Right atrium auricular region (tissue), 2 donors: ENCODE results near the gene SLC2A4RG. TPM values are rescaled to one million over a fixed set of nuclear protein-coding genes. Genes with fewer than 3 reads are reported as not detected.

ENCODE experiments used
- DNase-seq: peaks from one replicate; pipeline ENCODE4 v3.0.0-alpha.2; 2019; ENCODE audit warnings: low spot score
- H3K27ac ChIP-seq, 2 donors: fragments of 200-600 bp; sonication (generic); 1 replicate in 1 of 2; 2 replicates in 1 of 2; pipeline ENCODE4 v1.5.1; 2016 to 2019
- H3K27me3 ChIP-seq, 2 donors: fragments of 200-600 bp; sonication (generic); one replicate each; pipeline versions ENCODE4 v1.5.1 to v1.6.0; 2017 to 2019
- H3K36me3 ChIP-seq: fragments of 200-600 bp; sonication (generic); one replicate; pipeline ENCODE4 v1.5.1; 2016
- H3K4me1 ChIP-seq, 2 donors: fragments of 200-600 bp; sonication (generic); one replicate each; pipeline versions ENCODE4 v1.5.1 to v1.6.0; 2017 to 2019
- H3K4me3 ChIP-seq, 2 donors: fragments of 200-600 bp; sonication (generic); 1 replicate in 1 of 2; 2 replicates in 1 of 2; pipeline ENCODE4 v1.5.1; 2017 to 2019; ENCODE audit warnings: mild to moderate bottlenecking in 1 of 2, moderate library complexity in 1 of 2
- H3K9me3 ChIP-seq, 2 donors: fragments of 200-600 bp; sonication (generic); one replicate each; pipeline ENCODE4 v1.5.1; 2019
- CTCF ChIP-seq, 2 donors: fragments of 200-600 bp; sonication (generic); IDR thresholded peaks; one replicate each; pipeline ENCODE4 v1.5.1; 2019; ENCODE audit warnings: antibody characterized with exemption in 2 of 2
- total RNA-seq, 2 donors: library from RNA; depleted of rRNA; stranded (reverse); fragments of >200 nt; gene quantifications; one replicate each; pipeline ENCODE4 v1.1.0, GENCODE V29; 2016

SLC2A4RG gene
- total RNA-seq, 2 donors from 2014 or later: 30.1 to 30.7 TPM

GRCh38 chr20:63789836-63790571 lies 50.4 kb downstream of the SLC2A4RG start:
- H3K27me3 ChIP-seq: no peaks in the 10 kb centered on the region
- H3K27ac ChIP-seq: peak overlapping the region in 1 of 2 donors; percentile 86
- H3K4me3 ChIP-seq: no peak overlapping the region
- DNase-seq: no peak
- TF ChIP-seq CTCF (IDR thresholded peaks at IDR 0.05): no peak
- no peaks in the 10 kb centered on the region for H3K9me3 ChIP-seq
- peaks cover 17% of the 10 kb centered on the region for H3K36me3 ChIP-seq
- peaks cover 0 to 54% of the 10 kb centered on the region in 2 donors for H3K4me1 ChIP-seq

GRCh38 chr20:63790572-63791168 lies 51.1 kb downstream of the SLC2A4RG start:
- Histone ChIP-seq H3K36me3 (peaks cover 17% of the 10 kb centered on the region), H3K4me1 (peaks cover 0 to 54% of the 10 kb centered on the region in 2 donors), H3K27ac (no peak overlapping the region), H3K4me3 (no peak overlapping the region), H3K9me3 (no peaks in the 10 kb centered on the region), H3K27me3 (no peaks in the 10 kb centered on the region)
- DNase-seq: no peak
- no peak for TF ChIP-seq CTCF (IDR thresholded peaks at IDR 0.05)

- no peaks in the 10 kb centered on the region for H3K9me3 ChIP-seq
- no peak for TF ChIP-seq CTCF (IDR thresholded peaks at IDR 0.05)
- peak overlapping the region; percentile 66 to 69 for H3K27ac ChIP-seq
- peak; percentile 68 for DNase-seq
- no peak overlapping the region for H3K4me3 ChIP-seq
- H3K27me3 ChIP-seq: no peaks in the 10 kb centered on the region
- H3K4me1 ChIP-seq: peaks cover 0 to 46% of the 10 kb centered on the region in 2 donors
- peaks cover 17% of the 10 kb centered on the region for H3K36me3 ChIP-seq
Observed at GRCh38 chr20:63791497-63792156, 52.1 kb downstream of the SLC2A4RG start.

GRCh38 chr20:63792866-63793265 lies 53.3 kb downstream of the SLC2A4RG start:
- Histone ChIP-seq H3K27me3 (no peaks in the 10 kb centered on the region), H3K9me3 (no peaks in the 10 kb centered on the region), H3K27ac (peak overlapping the region in 1 of 2 donors; percentile 12), H3K4me1 (peaks cover 0 to 33% of the 10 kb centered on the region in 2 donors), H3K4me3 (no peak overlapping the region), H3K36me3 (peaks cover 17% of the 10 kb centered on the region)
- TF ChIP-seq CTCF (IDR thresholded peaks at IDR 0.05): no peak
- no peak for DNase-seq

Other genes with a start within 250 kb of the SLC2A4RG start
- gene EEF1A2, start 240.7 kb upstream of the SLC2A4RG start, total RNA-seq: 100 to 1,000 TPM; 797 to 886 TPM
- 100 to 1,000 TPM; 138 to 185 TPM for gene PPDPF, start 219.0 kb upstream of the SLC2A4RG start, total RNA-seq
- not detected for gene PTK6, start 202.4 kb upstream of the SLC2A4RG start, total RNA-seq
- not detected for gene SRMS, start 192.0 kb upstream of the SLC2A4RG start, total RNA-seq
- not detected for gene FNDC11, start 185.6 kb upstream of the SLC2A4RG start, total RNA-seq
- 10 to 100 TPM; 12.5 to 21.5 TPM for gene HELZ2, start 165.5 kb upstream of the SLC2A4RG start, total RNA-seq
- gene GMEB2, start 112.7 kb upstream of the SLC2A4RG start, total RNA-seq: 1 to 10 TPM; 5.8 to 9.4 TPM
- 10 to 100 TPM in 1 of 2 donors, 1 to 10 TPM in 1; 5.7 to 10.1 TPM for gene STMN3, start 86.4 kb upstream of the SLC2A4RG start, total RNA-seq
- 1 to 10 TPM; 4.8 to 9.2 TPM for gene RTEL1, start 81.5 kb upstream of the SLC2A4RG start, total RNA-seq
- 1 to 10 TPM; 1.2 to 3.8 TPM for gene TNFRSF6B, start 43.1 kb upstream of the SLC2A4RG start, total RNA-seq
- 10 to 100 TPM; 33.5 to 39.4 TPM for gene ARFRP1, start 31.8 kb upstream of the SLC2A4RG start, total RNA-seq
- 10 to 100 TPM; 11.9 to 15.1 TPM for gene ZGPAT, start 31.7 kb upstream of the SLC2A4RG start, total RNA-seq
- 1 to 10 TPM; 2.4 to 2.5 TPM for gene LIME1, start 3.1 kb upstream of the SLC2A4RG start, total RNA-seq
- gene ZBTB46, start 91.5 kb downstream of the SLC2A4RG start, total RNA-seq: 10 to 100 TPM; 12.2 to 17.8 TPM
- gene ABHD16B, start 121.7 kb downstream of the SLC2A4RG start, total RNA-seq: not detected
- gene TPD52L2, start 125.5 kb downstream of the SLC2A4RG start, total RNA-seq: 10 to 100 TPM; 80.6 to 84.0 TPM
- gene DNAJC5, start 155.3 kb downstream of the SLC2A4RG start, total RNA-seq: 10 to 100 TPM; 41.2 to 43.8 TPM
- gene UCKL1, start 216.6 kb downstream of the SLC2A4RG start, total RNA-seq: 10 to 100 TPM; 25.9 to 27.6 TPM
- 1 to 10 TPM; 7.0 to 8.3 TPM for gene ZNF512B, start 230.2 kb downstream of the SLC2A4RG start, total RNA-seq
- 1 to 10 TPM; 3.1 to 3.7 TPM for gene SAMD10, start 239.9 kb downstream of the SLC2A4RG start, total RNA-seq
- gene PRPF6, start 241.4 kb downstream of the SLC2A4RG start, total RNA-seq: 10 to 100 TPM; 32.9 to 43.6 TPM